Cardiac muscle cell (in vitro differentiated cells and primary cell): Measurements from ENCODE around the gene ZBTB42. TPM values are rescaled to one million over a fixed set of nuclear protein-coding genes. Genes with fewer than 3 reads are reported as not detected.
A peak's percentile ranks its signal among the peaks of the same experiment; 100 is the strongest.

Source experiments
- DNase-seq, 2 donors: peaks; one replicate each; pipeline versions ENCODE4 v3.0.0 to v3.0.0-alpha.2; 2010 to 2017; ENCODE audit warnings: low read depth in 1 of 2, low spot score in 1 of 2
- H3K27ac ChIP-seq: fragments of 200-600 bp; sonication (generic); 2 replicates; pipeline ENCODE4 v1.5.1; 2016
- H3K27me3 ChIP-seq: fragments of 200-600 bp; sonication (generic); 2 replicates; pipeline ENCODE4 v1.6.0; 2016; ENCODE audit warnings: control low read depth
- H3K36me3 ChIP-seq: fragments of 200-600 bp; sonication (generic); 2 replicates; pipeline ENCODE4 v1.5.1; 2016; ENCODE audit warnings: control low read depth
- H3K4me1 ChIP-seq: fragments of 200-600 bp; sonication (generic); 2 replicates; pipeline ENCODE4 v1.8.1; 2017; ENCODE audit warnings: low read depth, mild to moderate bottlenecking, mixed run types
- H3K4me3 ChIP-seq: fragments of 200-600 bp; sonication (generic); 2 replicates; pipeline ENCODE4 v1.5.1; 2016; ENCODE audit warnings: mild to moderate bottlenecking
- H3K9me3 ChIP-seq: fragments of 200-600 bp; sonication (generic); 2 replicates; pipeline ENCODE4 v1.5.1; 2017; ENCODE audit warnings: low read depth, mild to moderate bottlenecking, control low read depth
- CTCF ChIP-seq: IDR thresholded peaks from 2 replicates; pipeline ENCODE4 v1.5.1; 2012; ENCODE audit warnings: low read depth, mild to moderate bottlenecking, low read length
- polyA plus RNA-seq: library from polyadenylated mRNA; unstranded; fragments of >200 nt; fragmentation: Nextera tagmentation; extraction: Ambion mirVana; gene quantifications from 2 replicates; pipeline ENCODE4 v1.2.1, GENCODE V29; 2016
- total RNA-seq: library from RNA; depleted of rRNA; stranded (reverse); fragments of >200 nt; gene quantifications from 2 replicates; pipeline ENCODE4 v1.2.3, GENCODE V29; 2016

Gene ZBTB42
- total and polyA plus RNA-seq, 2 experiments from 2014 or later: 9.6 to 26.4 TPM

- H3K36me3 ChIP-seq: peaks cover 19% of the 10 kb centered on the region
- no peak overlapping the region for H3K27ac ChIP-seq
- no peaks in the 10 kb centered on the region for H3K27me3 ChIP-seq
- H3K4me3 ChIP-seq: no peak overlapping the region
- DNase-seq: no peak
- H3K9me3 ChIP-seq: no peaks in the 10 kb centered on the region
- peaks cover 5% of the 10 kb centered on the region for H3K4me1 ChIP-seq
- TF ChIP-seq CTCF: no peak
Measured at GRCh38 chr14:104776481-104776880, 24.4 kb upstream of the ZBTB42 start.

GRCh38 chr14:104776961-104777807 is 23.7 kb upstream of the ZBTB42 start:
- H3K27me3 ChIP-seq: no peaks in the 10 kb centered on the region
- no peaks in the 10 kb centered on the region for H3K9me3 ChIP-seq
- no peak overlapping the region for H3K4me3 ChIP-seq
- peaks cover 16% of the 10 kb centered on the region for H3K36me3 ChIP-seq
- H3K27ac ChIP-seq: peak overlapping the region; percentile 66
- no peak for TF ChIP-seq CTCF
- DNase-seq: peak in 1 of 2 donors; percentile 23
- H3K4me1 ChIP-seq: peaks cover 5% of the 10 kb centered on the region

GRCh38 chr14:104777808-104778249 is 23.1 kb upstream of the ZBTB42 start:
- H3K4me3 ChIP-seq: no peak overlapping the region
- H3K27ac ChIP-seq: peak overlapping the region; percentile 66
- no peaks in the 10 kb centered on the region for H3K27me3 ChIP-seq
- TF ChIP-seq CTCF: no peak
- H3K9me3 ChIP-seq: no peaks in the 10 kb centered on the region
- no peak for DNase-seq
- peaks cover 11% of the 10 kb centered on the region for H3K36me3 ChIP-seq
- H3K4me1 ChIP-seq: peaks cover 5% of the 10 kb centered on the region

- Histone ChIP-seq H3K27ac (peak overlapping the region; percentile 66), H3K9me3 (no peaks in the 10 kb centered on the region), H3K27me3 (no peaks in the 10 kb centered on the region), H3K4me1 (peaks cover 5% of the 10 kb centered on the region), H3K4me3 (no peak overlapping the region), H3K36me3 (peaks cover 6% of the 10 kb centered on the region)
- no peak for DNase-seq
- no peak for TF ChIP-seq CTCF
Measured at GRCh38 chr14:104778694-104779331, 22.1 kb upstream of the ZBTB42 start.

GRCh38 chr14:104779776-104780512 is 21.0 kb upstream of the ZBTB42 start:
- peaks cover 6% of the 10 kb centered on the region for H3K36me3 ChIP-seq

More at GRCh38 chr14:104779776-104780512, 21.0 kb upstream of the ZBTB42 start:
- Histone ChIP-seq H3K4me3 (no peak overlapping the region), H3K27ac (no peak overlapping the region), H3K27me3 (no peaks in the 10 kb centered on the region), H3K9me3 (no peaks in the 10 kb centered on the region), H3K4me1 (peaks cover 5% of the 10 kb centered on the region)
- TF ChIP-seq CTCF: no peak
- no peak for DNase-seq
